K562 (cell line): Measurements from ENCODE around the gene LAMTOR1. TPM values are rescaled to one million over a fixed set of nuclear protein-coding genes. Genes with fewer than 3 reads are reported as not detected.

Experiments
- ETV5 ChIP-seq: sonication (generic); formaldehyde crosslinking; IDR thresholded peaks from 2 replicates; pipeline ENCODE4 v1.4.0; 2020; ENCODE audit warnings: low read depth, mild to moderate bottlenecking, missing genetic modification reagents
- HEY1 ChIP-seq: fragments of 250-450 bp; sonication (Bioruptor Pico); IDR thresholded peaks from 2 replicates; pipeline ENCODE4 v1.5.0; 2020; ENCODE audit warnings: mild to moderate bottlenecking, moderate library complexity, borderline replicate concordance
- JUNB ChIP-seq: fragments of 450-650 bp; formaldehyde crosslinking; conservative IDR thresholded peaks from 2 replicates; pipeline ENCODE4 v1.4.0; 2020; ENCODE audit warnings: mild to moderate bottlenecking
- MAFF ChIP-seq: IDR thresholded peaks from 2 replicates; pipeline ENCODE4 v1.6.1; 2012; ENCODE audit warnings: low read length, improper control_type of control experiment
- NFYB ChIP-seq: IDR thresholded peaks from 2 replicates; pipeline ENCODE4 v1.6.1; 2011; ENCODE audit warnings: mild to moderate bottlenecking, moderate library complexity; ENCODE audit not compliant: insufficient read length; ENCODE audit errors: extremely low read depth
- NR2C2 ChIP-seq, 2 experiments: fragments of 200-800 bp in 1 of 2; sonication (Bioruptor generic) in 1 of 2; sonication (generic) in 1 of 2; formaldehyde crosslinking in 1 of 2; IDR thresholded peaks; 2 replicates each; pipeline versions ENCODE4 v1.6.1 to v1.8.0; 2016 to 2022; ENCODE audit warnings: mild to moderate bottlenecking in 1 of 2, missing compliant biosample characterization in 1 of 2, missing genetic modification characterization in 1 of 2, missing genetic modification reagents in 1 of 2
- POLR2AphosphoS5 ChIP-seq: IDR thresholded peaks from 2 replicates; pipeline ENCODE4 v1.6.1; 2011; ENCODE audit warnings: mild to moderate bottlenecking, low read depth, low read length, moderate library complexity; ENCODE audit not compliant: control insufficient read depth, insufficient read depth
- RHOXF2B ChIP-seq: fragments of 250-450 bp; sonication (Bioruptor Pico); conservative IDR thresholded peaks from 2 replicates; pipeline ENCODE4 v1.5.1; 2021
- SETDB1 ChIP-seq: IDR thresholded peaks from one replicate; pipeline ENCODE4 v1.6.1; 2012; ENCODE audit warnings: low read length, control low read depth, inconsistent platforms
- SIX5 ChIP-seq, 2 experiments: IDR thresholded peaks; 2 replicates each; pipeline ENCODE4 v1.6.1; 2011; ENCODE audit warnings: low read length in 2 of 2, borderline replicate concordance in 1 of 2, low read depth in 1 of 2, mild to moderate bottlenecking in 1 of 2, moderate library complexity in 1 of 2; ENCODE audit not compliant: insufficient read depth in 1 of 2
- SMAD4 ChIP-seq: fragments of 250-450 bp; sonication (Bioruptor Pico); conservative IDR thresholded peaks from 2 replicates; pipeline ENCODE4 v1.8.0; 2021; ENCODE audit warnings: inconsistent platforms, mild to moderate bottlenecking, moderate library complexity
- SUPT5H ChIP-seq: fragments of 450-650 bp; IDR thresholded peaks from 2 replicates; pipeline ENCODE4 v1.6.1; 2016
- ZC3H11A ChIP-seq: IDR thresholded peaks from 2 replicates; pipeline ENCODE4 v1.6.1; 2012; ENCODE audit warnings: low read depth, low read length, improper control_type of control experiment
- ZNF282 ChIP-seq: sonication (generic); formaldehyde crosslinking; IDR thresholded peaks from 2 replicates; pipeline ENCODE4 v1.8.1; 2023; ENCODE audit warnings: missing genetic modification reagents
- ZNF384 ChIP-seq: IDR thresholded peaks from 2 replicates; pipeline ENCODE4 v1.6.1; 2012; ENCODE audit warnings: low read depth, low read length, improper control_type of control experiment
- ZZZ3 ChIP-seq: fragments of 450-650 bp; IDR thresholded peaks from 2 replicates; pipeline ENCODE4 v1.6.1; 2016; ENCODE audit warnings: antibody characterized with exemption, mild to moderate bottlenecking, moderate library complexity
- polyA plus RNA-seq, 8 experiments: library from polyadenylated mRNA; depleted of rRNA in 4 of 8; stranded (reverse) in 5 of 8; unstranded in 3 of 8; fragments of >200 nt; fragmentation: Nextera tagmentation in 2 of 8; fragmentation: Illumina TruSeq in 1 of 8; extraction: Ambion mirVana in 2 of 8; extraction: Trizol in 1 of 8; gene quantifications; 2 replicates each; pipeline versions ENCODE4 v1.2.1 to v1.2.3, GENCODE V29; 2011 to 2014; ENCODE audit warnings: inconsistent platforms in 1 of 8, missing spikeins in 1 of 8
- total RNA-seq, 7 experiments: library from RNA; depleted of rRNA in 6 of 7; stranded (reverse); fragments of >200 nt in 6 of 7; fragmentation: Illumina TruSeq in 2 of 7; extraction: Trizol in 2 of 7; gene quantifications; 2 replicates each; pipeline versions ENCODE4 v1.2.1 to v1.2.3, GENCODE V29; 2011 to 2021; ENCODE audit warnings: low replicate concordance in 1 of 7
- TF ChIP-seq, protein P1 (sequence below): fragments of 450-650 bp; IDR thresholded peaks from 2 replicates; pipeline ENCODE4 v1.6.1; 2016; ENCODE audit warnings: missing biosample characterization, missing genetic modification characterization
- TF ChIP-seq, protein P2 (sequence below): IDR thresholded peaks from 2 replicates; pipeline ENCODE4 v1.6.1; 2014; ENCODE audit warnings: antibody characterized with exemption
- TF ChIP-seq, protein P3 (sequence below): IDR thresholded peaks from 2 replicates; pipeline ENCODE4 v1.6.1; 2011; ENCODE audit not compliant: insufficient read length; ENCODE audit errors: extremely low read depth
- TF ChIP-seq, protein P4 (sequence below), 2 experiments: fragments of 450-650 bp in 1 of 2; sonication (generic) in 1 of 2; formaldehyde crosslinking in 1 of 2; IDR thresholded peaks in 1 of 2; conservative IDR thresholded peaks in 1 of 2; 2 replicates each; pipeline versions ENCODE4 v1.6.1 to v1.8.1; 2016 to 2023; ENCODE audit warnings: mild to moderate bottlenecking in 2 of 2, moderate library complexity in 2 of 2, inconsistent platforms in 1 of 2, missing genetic modification reagents in 1 of 2

LAMTOR1 gene
- total and polyA plus RNA-seq, 9 of the 15 experiments (the other 6 are each of a cell fraction or from before 2014, with no cell fraction given), result 62.6 to 104 (median 85.3) TPM

DNA sequence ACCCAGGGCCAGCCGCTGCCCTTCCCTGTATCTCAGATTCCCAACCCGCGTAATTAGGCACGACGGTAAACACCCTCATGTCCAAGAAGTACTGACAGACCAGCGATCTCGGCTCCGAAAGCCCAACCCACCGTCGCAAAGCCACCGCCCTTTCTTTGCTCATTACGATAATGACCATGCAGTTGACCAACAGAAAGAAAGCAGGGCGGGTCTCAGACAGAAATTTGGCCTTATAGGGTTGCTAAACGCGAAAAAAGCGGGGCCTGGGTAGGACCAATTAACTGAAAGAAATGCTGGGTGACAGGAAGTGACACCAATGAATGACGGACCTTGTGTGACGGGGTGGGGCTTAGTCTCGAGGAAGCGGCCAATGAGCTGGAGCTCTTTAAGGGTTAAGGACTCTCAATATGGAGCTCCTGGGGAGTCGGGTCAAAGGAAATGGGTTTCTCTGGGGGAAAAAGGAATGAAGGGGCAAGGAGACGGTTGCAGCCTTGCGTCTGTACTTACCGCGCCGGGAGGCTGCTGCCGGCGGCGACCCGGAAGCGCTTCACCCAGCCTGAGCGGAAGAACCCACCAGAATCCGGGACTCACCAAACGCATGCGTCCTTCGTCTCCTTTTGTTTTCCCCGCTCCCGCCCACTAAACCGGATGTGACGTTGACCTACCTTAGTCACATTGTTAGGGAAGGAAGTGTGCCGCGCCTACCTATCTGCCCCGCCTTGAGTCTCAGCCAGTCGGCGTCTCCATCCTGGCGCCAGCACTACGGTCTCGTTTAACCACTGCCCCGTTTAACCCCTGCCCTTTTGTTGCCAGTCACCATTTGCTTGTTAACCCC lies 9.3 kb upstream of the LAMTOR1 start, which contains the start of gene ANAPC15 (continued):
- TF ChIP-seq, protein P1, sequence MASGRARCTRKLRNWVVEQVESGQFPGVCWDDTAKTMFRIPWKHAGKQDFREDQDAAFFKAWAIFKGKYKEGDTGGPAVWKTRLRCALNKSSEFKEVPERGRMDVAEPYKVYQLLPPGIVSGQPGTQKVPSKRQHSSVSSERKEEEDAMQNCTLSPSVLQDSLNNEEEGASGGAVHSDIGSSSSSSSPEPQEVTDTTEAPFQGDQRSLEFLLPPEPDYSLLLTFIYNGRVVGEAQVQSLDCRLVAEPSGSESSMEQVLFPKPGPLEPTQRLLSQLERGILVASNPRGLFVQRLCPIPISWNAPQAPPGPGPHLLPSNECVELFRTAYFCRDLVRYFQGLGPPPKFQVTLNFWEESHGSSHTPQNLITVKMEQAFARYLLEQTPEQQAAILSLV (tag), result no peak
- TF ChIP-seq JUNB, result no peak
- TF ChIP-seq SUPT5H, result peak; percentile 97
- peak in 1 of 2 experiments; percentile 25; a peak in 1 of 4 replicates for TF ChIP-seq SIX5 (IDR thresholded peaks at IDR 0.05; ENCODE audit: borderline replicate concordance in 1 of 2, insufficient read depth in 1 of 2, low read depth in 1 of 2, low read length in 2 of 2)
- TF ChIP-seq ZNF384, result no peak; the same call in 1 of the 2 replicates
- no peak for TF ChIP-seq HEY1 (CRISPR knock-in tag)
- TF ChIP-seq SETDB1, result no peak
- TF ChIP-seq, protein P2, sequence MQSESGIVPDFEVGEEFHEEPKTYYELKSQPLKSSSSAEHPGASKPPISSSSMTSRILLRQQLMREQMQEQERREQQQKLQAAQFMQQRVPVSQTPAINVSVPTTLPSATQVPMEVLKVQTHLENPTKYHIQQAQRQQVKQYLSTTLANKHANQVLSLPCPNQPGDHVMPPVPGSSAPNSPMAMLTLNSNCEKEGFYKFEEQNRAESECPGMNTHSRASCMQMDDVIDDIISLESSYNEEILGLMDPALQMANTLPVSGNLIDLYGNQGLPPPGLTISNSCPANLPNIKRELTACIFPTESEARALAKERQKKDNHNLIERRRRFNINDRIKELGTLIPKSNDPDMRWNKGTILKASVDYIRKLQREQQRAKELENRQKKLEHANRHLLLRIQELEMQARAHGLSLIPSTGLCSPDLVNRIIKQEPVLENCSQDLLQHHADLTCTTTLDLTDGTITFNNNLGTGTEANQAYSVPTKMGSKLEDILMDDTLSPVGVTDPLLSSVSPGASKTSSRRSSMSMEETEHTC, result no peak
- TF ChIP-seq MAFF, result no peak
- TF ChIP-seq RHOXF2B (CRISPR knock-in tag), result peak; percentile 90
- TF ChIP-seq SMAD4, result peak; percentile 75; the same call in 1 of the 2 replicates
- peak; percentile 91 for TF ChIP-seq POLR2AphosphoS5
- peak; percentile 99 for TF ChIP-seq NR2C2 (CRISPR knock-in tag; IDR thresholded peaks at IDR 0.05)
- TF ChIP-seq NR2C2 (tag; IDR thresholded peaks at IDR 0.05), result peak; percentile 100
- TF ChIP-seq, protein P3, sequence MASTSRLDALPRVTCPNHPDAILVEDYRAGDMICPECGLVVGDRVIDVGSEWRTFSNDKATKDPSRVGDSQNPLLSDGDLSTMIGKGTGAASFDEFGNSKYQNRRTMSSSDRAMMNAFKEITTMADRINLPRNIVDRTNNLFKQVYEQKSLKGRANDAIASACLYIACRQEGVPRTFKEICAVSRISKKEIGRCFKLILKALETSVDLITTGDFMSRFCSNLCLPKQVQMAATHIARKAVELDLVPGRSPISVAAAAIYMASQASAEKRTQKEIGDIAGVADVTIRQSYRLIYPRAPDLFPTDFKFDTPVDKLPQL, result no peak
- TF ChIP-seq ZZZ3, result no peak
- TF ChIP-seq, protein P4, sequence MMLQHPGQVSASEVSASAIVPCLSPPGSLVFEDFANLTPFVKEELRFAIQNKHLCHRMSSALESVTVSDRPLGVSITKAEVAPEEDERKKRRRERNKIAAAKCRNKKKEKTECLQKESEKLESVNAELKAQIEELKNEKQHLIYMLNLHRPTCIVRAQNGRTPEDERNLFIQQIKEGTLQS (IDR thresholded peaks at IDR 0.05), result no peak
- TF ChIP-seq, protein P4 (CRISPR knock-in tag; conservative IDR thresholded peaks at IDR 0.05), result no peak
- no peak; the same call in 1 of the 2 replicates for TF ChIP-seq ETV5 (CRISPR knock-in tag)
- peak; percentile 62 for TF ChIP-seq NFYB
- no peak for TF ChIP-seq ZC3H11A
- no peak for TF ChIP-seq ZNF282 (CRISPR knock-in tag)
